Measurements from ENCODE around the gene H1-8. TPM values are rescaled to one million over a fixed set of nuclear protein-coding genes. Genes with fewer than 3 reads are reported as not detected.
A peak's percentile ranks its signal among the peaks of the same experiment; 100 is the strongest.

The H1-8 gene
- total and polyA plus RNA-seq, 7 donors: not detected

DNA sequence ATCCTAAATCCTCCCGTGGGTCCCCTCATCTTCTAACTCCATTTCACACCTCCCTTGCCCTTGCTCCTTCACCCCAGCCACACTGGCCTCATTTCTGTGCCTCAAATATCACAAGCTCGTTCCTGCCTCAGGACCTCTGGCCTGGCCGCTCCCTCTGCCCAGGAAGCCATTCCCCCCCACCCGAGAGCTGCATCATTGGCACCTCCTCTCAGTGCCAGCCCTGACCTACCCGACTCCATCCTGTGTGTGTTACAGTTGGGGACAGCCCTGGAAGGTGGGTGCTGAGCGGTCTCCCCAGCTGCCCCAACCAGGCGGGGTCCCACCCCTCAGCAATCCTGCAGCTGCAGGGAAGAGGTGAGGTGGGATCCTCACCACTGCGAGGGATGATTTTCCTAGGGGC is 49.0 kb downstream of the H1-8 start:
- H3K27ac ChIP-seq: peak overlapping the region; percentile 77
- ATAC-seq (no peak), DNase-seq (no peak)
- H3K4me3 ChIP-seq: no peak overlapping the region
- peaks cover 0 to 6% of the 10 kb centered on the region in 2 donors for H3K36me3 ChIP-seq (ENCODE audit: insufficient read depth in 1 of 2, low read depth in 1 of 2)
- H3K4me1 ChIP-seq: peaks cover 29% of the 10 kb centered on the region
- H3K27me3 ChIP-seq (ENCODE audit: insufficient read depth in 3 of 3, low read length in 2 of 3): peaks cover 0 to 2% (median 0%) of the 10 kb centered on the region in 3 donors
- H3K9me3 ChIP-seq: no peaks in the 10 kb centered on the region
- TF ChIP-seq, protein P1, sequence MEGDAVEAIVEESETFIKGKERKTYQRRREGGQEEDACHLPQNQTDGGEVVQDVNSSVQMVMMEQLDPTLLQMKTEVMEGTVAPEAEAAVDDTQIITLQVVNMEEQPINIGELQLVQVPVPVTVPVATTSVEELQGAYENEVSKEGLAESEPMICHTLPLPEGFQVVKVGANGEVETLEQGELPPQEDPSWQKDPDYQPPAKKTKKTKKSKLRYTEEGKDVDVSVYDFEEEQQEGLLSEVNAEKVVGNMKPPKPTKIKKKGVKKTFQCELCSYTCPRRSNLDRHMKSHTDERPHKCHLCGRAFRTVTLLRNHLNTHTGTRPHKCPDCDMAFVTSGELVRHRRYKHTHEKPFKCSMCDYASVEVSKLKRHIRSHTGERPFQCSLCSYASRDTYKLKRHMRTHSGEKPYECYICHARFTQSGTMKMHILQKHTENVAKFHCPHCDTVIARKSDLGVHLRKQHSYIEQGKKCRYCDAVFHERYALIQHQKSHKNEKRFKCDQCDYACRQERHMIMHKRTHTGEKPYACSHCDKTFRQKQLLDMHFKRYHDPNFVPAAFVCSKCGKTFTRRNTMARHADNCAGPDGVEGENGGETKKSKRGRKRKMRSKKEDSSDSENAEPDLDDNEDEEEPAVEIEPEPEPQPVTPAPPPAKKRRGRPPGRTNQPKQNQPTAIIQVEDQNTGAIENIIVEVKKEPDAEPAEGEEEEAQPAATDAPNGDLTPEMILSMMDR (IDR thresholded peaks at IDR 0.05): no peak
- 64 to 67% (median 67%) methylated on average over 8 of the region's 8 CpGs for WGBS, 3 donors
- intact Hi-C loops (cut with DNase I): no loop called here

GRCh38 chr3:129592381-129593131 is 49.6 kb downstream of the H1-8 start:
- Histone ChIP-seq H3K27me3 (ENCODE audit: insufficient read depth in 3 of 3, low read length in 2 of 3) (no peaks in the 10 kb centered on the region), H3K4me1 (peaks cover 35% of the 10 kb centered on the region), H3K4me3 (peak overlapping the region; percentile 25), H3K36me3 (ENCODE audit: insufficient read depth in 1 of 2, low read depth in 1 of 2) (peaks cover 0 to 6% of the 10 kb centered on the region in 2 donors), H3K27ac (peak overlapping the region; percentile 77), H3K9me3 (no peaks in the 10 kb centered on the region)
- 27 to 43% (median 27%) methylated on average over 26 of the region's 26 CpGs for WGBS, 3 donors
- intact Hi-C loops (cut with DNase I): no loop called here
- peak in 3 of 4 donors; percentile 11 to 18 (median 12) for ATAC-seq
- DNase-seq: peak; percentile 79 to 90
- TF ChIP-seq, protein P1 (IDR thresholded peaks at IDR 0.05): no peak

DNA sequence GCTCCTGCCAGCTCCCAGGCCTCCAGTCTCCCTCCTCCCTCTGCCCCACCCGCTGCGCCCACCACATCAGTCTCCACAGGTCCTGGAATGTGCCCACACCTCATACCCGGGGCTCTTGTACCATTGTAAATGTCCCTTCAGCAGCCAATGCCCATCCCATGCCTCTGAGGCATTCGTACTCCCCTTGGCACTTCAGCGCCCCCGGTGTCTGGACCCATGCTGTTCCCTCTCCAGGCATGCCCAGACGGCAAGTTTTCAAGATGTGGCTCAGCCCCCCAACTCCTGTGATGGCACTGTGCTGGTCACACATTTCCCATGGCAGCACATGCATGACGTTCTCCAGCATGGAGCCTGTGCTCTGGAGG is 50.2 kb downstream of the H1-8 start:
- DNase-seq (peak in 1 of 2 donors; percentile 22), ATAC-seq (no peak)
- Histone ChIP-seq H3K27ac (peak overlapping the region; percentile 77), H3K9me3 (no peaks in the 10 kb centered on the region), H3K27me3 (ENCODE audit: insufficient read depth in 3 of 3, low read length in 2 of 3) (no peaks in the 10 kb centered on the region), H3K4me3 (peak overlapping the region; percentile 25), H3K4me1 (peaks cover 42% of the 10 kb centered on the region), H3K36me3 (ENCODE audit: insufficient read depth in 1 of 2, low read depth in 1 of 2) (peaks cover 0 to 6% of the 10 kb centered on the region in 2 donors)
- TF ChIP-seq, protein P1 (IDR thresholded peaks at IDR 0.05): no peak
- WGBS, 3 donors: 55 to 68% (median 59%) methylated on average over 8 of the region's 8 CpGs
- intact Hi-C loops (cut with DNase I): no loop called here

DNA sequence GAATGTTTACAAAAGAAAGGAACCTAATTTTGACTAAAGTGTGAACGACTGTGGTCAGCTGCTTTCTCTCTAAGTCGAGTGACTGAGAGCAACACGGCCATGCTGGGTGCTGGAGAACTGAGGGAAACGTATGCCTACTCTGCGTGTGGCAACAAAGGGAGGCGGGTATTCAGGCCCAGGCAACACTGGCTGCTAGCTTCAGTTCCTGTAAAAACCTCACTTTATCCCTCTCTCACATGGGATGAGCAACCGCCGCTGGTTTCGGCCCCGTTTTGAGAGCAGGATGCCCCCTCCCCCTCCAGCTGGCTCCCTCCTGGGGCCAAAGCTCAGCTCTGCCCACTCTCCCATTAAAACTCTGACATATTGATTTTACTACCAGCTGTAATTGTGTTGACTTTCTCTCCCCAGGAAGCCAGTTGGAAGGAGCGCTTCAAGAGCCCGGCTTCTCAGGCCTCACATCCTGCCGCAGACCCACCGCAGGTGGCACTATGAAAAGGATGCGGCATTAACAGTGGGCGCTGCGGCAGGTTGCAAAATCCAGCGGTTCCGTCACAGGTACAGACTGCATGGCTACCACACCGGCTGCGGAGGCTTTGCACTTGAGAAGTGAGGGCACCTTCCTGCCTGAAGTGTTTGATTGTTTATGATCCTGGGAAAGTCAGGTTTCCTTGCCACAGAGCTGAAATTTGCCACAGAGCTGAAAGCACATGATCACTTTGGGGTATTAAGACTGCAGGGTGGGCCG is 50.8 kb downstream of the H1-8 start:
- H3K27me3 ChIP-seq (ENCODE audit: insufficient read depth in 3 of 3, low read length in 2 of 3): no peaks in the 10 kb centered on the region
- H3K4me1 ChIP-seq: peaks cover 47% of the 10 kb centered on the region
- peak overlapping the region; percentile 77 for H3K27ac ChIP-seq
- peak in 1 of 2 donors; percentile 25 for DNase-seq
- H3K36me3 ChIP-seq (ENCODE audit: insufficient read depth in 1 of 2, low read depth in 1 of 2): peaks cover 0 to 2% of the 10 kb centered on the region in 2 donors
- TF ChIP-seq, protein P1 (IDR thresholded peaks at IDR 0.05): no peak
- no peak for ATAC-seq
- intact Hi-C loops (cut with DNase I): no loop called here
- WGBS, 3 donors: 63 to 72% (median 65%) methylated on average over 20 to 22 of the region's 22 CpGs
- no peaks in the 10 kb centered on the region for H3K9me3 ChIP-seq
- H3K4me3 ChIP-seq: peak overlapping the region; percentile 25

All from psoas muscle (tissue), 8 donors.